Ishikawa (cell line): ENCODE measurements around the gene YPEL5.

Experiments
- CEBPB ChIP-seq: IDR thresholded peaks from 2 replicates; pipeline ENCODE4 v1.6.1; 2012
- CREB1 ChIP-seq: IDR thresholded peaks from 2 replicates; pipeline ENCODE4 v1.6.1; 2012; ENCODE audit warnings: low read depth
- EGR1 ChIP-seq: IDR thresholded peaks from 2 replicates; pipeline ENCODE4 v1.6.1; 2012
- EP300 ChIP-seq: IDR thresholded peaks from 2 replicates; pipeline ENCODE4 v1.6.1; 2012; ENCODE audit warnings: borderline replicate concordance
- FOXM1 ChIP-seq: IDR thresholded peaks from 2 replicates; pipeline ENCODE4 v1.6.1; 2012; ENCODE audit warnings: low read depth, borderline replicate concordance
- NFIC ChIP-seq: IDR thresholded peaks from 2 replicates; pipeline ENCODE4 v1.6.1; 2012
- RAD21 ChIP-seq: IDR thresholded peaks from 2 replicates; pipeline ENCODE4 v1.6.1; 2012; ENCODE audit warnings: low read depth
- TAF1 ChIP-seq: IDR thresholded peaks from 2 replicates; pipeline ENCODE4 v1.6.1; 2012; ENCODE audit warnings: low read depth, mild to moderate bottlenecking
- TCF12 ChIP-seq: IDR thresholded peaks from 2 replicates; pipeline ENCODE4 v1.6.1; 2012; ENCODE audit warnings: low read depth
- TEAD4 ChIP-seq: IDR thresholded peaks from 2 replicates; pipeline ENCODE4 v1.6.1; 2012
- YY1 ChIP-seq: IDR thresholded peaks from 2 replicates; pipeline ENCODE4 v1.6.1; 2012; ENCODE audit warnings: low read depth
- ZBTB7A ChIP-seq: IDR thresholded peaks from 2 replicates; pipeline ENCODE4 v1.6.1; 2012; ENCODE audit warnings: low read depth
- TF ChIP-seq, protein P1 (sequence below): IDR thresholded peaks from 2 replicates; pipeline ENCODE4 v1.6.1; 2012
- TF ChIP-seq, protein P2 (sequence below): IDR thresholded peaks from 2 replicates; pipeline ENCODE4 v1.6.1; 2012
- TF ChIP-seq, protein P3 (sequence below): IDR thresholded peaks from 2 replicates; pipeline ENCODE4 v1.6.1; 2012; ENCODE audit warnings: low read depth, mild to moderate bottlenecking

The YPEL5 gene

DNA sequence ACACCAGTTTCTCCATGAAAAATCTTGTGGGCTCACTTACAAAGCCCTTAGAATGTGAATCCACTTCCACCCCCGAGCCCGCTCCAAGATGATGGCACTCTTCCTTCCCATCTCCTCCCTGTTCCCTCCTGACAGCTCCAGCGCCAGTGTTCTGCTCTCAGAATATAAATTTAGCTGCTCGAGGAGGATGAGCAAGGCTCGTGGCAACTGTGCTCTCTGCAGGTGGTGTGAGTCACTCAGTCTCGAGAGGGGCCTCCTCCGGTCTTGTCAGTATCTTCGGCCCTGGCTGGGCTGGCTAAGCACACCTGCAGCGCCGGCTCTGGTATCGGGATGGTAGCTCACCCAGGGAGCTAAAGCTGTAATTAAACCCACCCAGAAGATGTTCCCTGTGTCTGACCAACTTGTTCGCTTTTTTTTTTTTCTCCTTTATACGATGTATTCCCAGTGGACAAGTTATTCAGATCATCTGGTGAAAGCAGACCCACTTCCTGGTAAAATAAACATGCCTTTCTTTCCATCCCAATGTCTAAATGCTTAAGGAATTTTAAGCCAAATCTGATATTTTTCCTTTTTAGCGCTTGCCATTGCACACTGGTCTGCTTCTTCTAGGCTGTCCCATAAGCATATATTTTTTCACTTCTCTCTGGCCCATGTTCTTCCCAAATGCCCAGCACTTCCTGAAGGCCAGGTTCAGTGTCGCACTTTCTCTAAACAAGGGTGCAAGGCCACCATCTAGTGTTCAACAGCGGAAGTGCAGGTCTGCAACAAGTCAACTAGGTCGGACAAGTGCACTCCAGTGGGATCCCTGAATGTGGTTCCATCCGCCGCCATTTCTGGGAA, 31.4 kb upstream of the YPEL5 start:
- TF ChIP-seq, protein P1, sequence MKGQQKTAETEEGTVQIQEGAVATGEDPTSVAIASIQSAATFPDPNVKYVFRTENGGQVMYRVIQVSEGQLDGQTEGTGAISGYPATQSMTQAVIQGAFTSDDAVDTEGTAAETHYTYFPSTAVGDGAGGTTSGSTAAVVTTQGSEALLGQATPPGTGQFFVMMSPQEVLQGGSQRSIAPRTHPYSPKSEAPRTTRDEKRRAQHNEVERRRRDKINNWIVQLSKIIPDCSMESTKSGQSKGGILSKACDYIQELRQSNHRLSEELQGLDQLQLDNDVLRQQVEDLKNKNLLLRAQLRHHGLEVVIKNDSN: no peak
- TF ChIP-seq, protein P2, sequence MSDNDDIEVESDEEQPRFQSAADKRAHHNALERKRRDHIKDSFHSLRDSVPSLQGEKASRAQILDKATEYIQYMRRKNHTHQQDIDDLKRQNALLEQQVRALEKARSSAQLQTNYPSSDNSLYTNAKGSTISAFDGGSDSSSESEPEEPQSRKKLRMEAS: no peak
- TF ChIP-seq RAD21: peak; percentile 88

DNA sequence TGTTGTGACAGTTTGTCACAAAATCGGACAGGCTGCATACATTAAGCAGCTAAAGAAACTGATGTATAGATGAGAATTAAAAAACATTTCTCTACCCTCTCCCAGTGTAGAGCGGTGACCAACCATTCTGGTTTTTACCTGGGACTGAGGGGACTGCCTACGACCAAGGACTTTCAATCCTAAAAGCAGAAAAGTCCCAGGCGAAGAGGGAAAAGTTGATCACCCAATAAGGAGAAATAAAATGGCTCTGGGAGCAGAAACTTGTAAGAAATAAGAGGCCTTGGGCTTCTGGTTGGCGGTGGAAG, 30.9 kb upstream of the YPEL5 start:
- TF ChIP-seq YY1 (no peak), TAF1 (no peak), TEAD4 (no peak), NFIC (no peak), RAD21 (no peak), TCF12 (no peak), ZBTB7A (no peak), CEBPB (no peak), EP300 (no peak), CREB1 (no peak), EGR1 (no peak), FOXM1 (no peak)
- TF ChIP-seq, protein P3, sequence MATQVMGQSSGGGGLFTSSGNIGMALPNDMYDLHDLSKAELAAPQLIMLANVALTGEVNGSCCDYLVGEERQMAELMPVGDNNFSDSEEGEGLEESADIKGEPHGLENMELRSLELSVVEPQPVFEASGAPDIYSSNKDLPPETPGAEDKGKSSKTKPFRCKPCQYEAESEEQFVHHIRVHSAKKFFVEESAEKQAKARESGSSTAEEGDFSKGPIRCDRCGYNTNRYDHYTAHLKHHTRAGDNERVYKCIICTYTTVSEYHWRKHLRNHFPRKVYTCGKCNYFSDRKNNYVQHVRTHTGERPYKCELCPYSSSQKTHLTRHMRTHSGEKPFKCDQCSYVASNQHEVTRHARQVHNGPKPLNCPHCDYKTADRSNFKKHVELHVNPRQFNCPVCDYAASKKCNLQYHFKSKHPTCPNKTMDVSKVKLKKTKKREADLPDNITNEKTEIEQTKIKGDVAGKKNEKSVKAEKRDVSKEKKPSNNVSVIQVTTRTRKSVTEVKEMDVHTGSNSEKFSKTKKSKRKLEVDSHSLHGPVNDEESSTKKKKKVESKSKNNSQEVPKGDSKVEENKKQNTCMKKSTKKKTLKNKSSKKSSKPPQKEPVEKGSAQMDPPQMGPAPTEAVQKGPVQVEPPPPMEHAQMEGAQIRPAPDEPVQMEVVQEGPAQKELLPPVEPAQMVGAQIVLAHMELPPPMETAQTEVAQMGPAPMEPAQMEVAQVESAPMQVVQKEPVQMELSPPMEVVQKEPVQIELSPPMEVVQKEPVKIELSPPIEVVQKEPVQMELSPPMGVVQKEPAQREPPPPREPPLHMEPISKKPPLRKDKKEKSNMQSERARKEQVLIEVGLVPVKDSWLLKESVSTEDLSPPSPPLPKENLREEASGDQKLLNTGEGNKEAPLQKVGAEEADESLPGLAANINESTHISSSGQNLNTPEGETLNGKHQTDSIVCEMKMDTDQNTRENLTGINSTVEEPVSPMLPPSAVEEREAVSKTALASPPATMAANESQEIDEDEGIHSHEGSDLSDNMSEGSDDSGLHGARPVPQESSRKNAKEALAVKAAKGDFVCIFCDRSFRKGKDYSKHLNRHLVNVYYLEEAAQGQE: no peak
- TF ChIP-seq, protein P1: no peak
- TF ChIP-seq, protein P2: no peak

DNA sequence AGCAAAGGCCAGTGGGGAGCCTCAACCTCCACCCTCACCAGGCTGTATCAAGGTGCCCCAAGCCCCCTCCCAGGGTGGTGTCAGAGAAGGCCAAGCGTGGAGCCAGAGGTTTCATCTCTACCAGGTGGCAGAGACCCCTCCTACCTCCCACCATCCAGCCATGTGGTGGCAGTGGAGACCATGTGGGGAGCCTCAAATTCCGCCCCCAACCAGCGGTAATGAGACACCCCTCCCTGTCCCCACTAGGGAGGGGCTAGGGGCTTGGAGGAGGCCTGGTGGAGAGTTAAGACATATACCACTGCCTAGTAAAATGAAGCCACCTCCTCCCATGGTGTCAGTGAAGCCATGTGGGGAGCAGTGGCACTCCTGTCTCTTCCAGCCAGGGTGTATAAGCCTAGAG, 24.4 kb upstream of the YPEL5 start:
- TF ChIP-seq EGR1: no peak
- TF ChIP-seq TCF12: no peak
- no peak for TF ChIP-seq ZBTB7A
- no peak for TF ChIP-seq FOXM1
- no peak for TF ChIP-seq TAF1
- TF ChIP-seq, protein P3: no peak
- TF ChIP-seq TEAD4: no peak
- no peak for TF ChIP-seq NFIC
- no peak for TF ChIP-seq CREB1
- TF ChIP-seq, protein P1: no peak
- TF ChIP-seq, protein P2: no peak
- no peak for TF ChIP-seq YY1
- no peak for TF ChIP-seq EP300
- TF ChIP-seq CEBPB: no peak

DNA sequence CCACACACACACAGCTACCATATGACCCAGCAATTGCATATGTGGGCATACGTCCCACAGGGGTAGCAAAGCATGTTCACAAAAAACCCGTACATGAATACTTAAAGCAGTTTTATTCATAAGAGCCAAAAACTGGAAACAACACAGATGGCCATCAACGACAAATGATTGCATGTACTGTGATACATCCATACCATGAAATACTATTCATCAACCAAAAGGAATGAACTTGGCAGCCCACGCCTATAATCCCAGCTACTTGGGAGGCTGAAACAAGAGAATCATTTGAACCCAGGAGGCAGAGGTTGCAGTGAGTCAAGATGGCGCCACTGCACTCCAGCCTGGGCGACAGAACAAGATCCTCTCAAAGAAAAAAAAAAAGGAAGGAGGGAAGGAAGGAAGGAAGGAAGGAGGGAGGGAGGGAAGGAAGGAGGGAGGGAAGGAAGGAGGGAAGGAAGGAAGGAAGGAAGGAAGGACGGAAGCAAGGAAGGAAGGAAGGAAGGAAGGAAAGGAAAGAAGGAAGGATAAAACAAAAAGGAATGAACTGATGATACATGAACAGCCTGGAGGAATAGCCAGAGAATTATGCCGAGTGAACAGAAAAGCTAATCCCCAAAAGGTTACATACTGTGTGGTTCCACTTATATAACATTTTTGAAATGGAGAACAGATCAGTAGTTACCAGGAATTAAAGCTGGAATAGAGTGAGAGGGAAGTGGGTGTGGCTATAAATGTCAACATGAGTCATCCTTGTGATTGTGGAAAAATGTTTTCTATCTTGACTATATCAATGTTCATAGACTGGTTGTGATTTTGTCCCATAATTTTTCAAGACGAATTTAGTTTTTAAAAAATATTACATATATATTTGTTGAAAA, 19.6 kb upstream of the YPEL5 start:
- TF ChIP-seq, protein P3: no peak
- no peak for TF ChIP-seq ZBTB7A
- TF ChIP-seq EGR1: no peak
- TF ChIP-seq CREB1: no peak
- TF ChIP-seq, protein P1: no peak
- TF ChIP-seq NFIC: no peak
- TF ChIP-seq YY1: no peak
- TF ChIP-seq TEAD4: no peak
- no peak for TF ChIP-seq CEBPB
- TF ChIP-seq, protein P2: no peak
- TF ChIP-seq RAD21: no peak
- no peak for TF ChIP-seq EP300
- TF ChIP-seq FOXM1: no peak
- TF ChIP-seq TAF1: no peak
- no peak for TF ChIP-seq TCF12
